ENCODE measurements around the gene ZDHHC8.
A peak's percentile ranks its signal among the peaks of the same experiment; 100 is the strongest.
"Not testable (repeated sequence)": the region's sequence is repeated elsewhere in the genome, so short reads cannot be mapped to it uniquely, and the experiment has no call there.

The ZDHHC8 gene

DNA sequence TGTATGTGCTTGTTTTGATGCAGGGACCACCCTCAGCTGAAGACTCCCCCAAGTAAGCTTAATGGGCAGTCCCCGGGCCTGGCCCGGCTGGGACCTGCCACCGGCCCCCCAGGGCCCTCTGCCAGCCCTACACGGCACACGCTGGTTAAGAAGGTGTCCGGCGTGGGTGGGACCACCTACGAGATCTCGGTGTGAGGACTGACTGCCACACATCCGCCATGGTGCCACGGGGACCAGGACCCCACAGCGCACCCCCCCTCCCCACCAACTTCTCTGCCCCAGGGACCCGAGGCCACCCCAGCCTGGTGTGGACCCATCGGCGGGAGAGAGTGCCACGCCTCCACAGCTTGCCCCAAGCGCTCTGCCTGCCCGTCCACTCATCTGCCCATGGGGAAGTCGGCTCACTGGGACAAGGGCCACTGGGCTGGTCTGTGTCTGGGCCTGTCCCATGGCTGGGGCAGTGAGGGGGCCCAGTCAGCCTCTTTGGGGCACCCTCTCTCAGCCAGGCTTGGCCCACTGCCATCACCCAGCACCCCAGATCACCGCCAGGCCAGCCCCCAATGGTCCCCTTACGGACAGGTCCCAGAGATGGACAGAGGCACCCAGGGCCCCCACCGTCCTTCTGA, 13.7 kb downstream of the ZDHHC8 start:
- no peak for DNase-seq (ENCODE audit: low spot score)

- DNase-seq (ENCODE audit: low spot score) = no peak
Measured at GRCh38 chr22:20145832-20146223, 14.2 kb downstream of the ZDHHC8 start.

GRCh38 chr22:20146777-20147176, 15.2 kb downstream of the ZDHHC8 start:
- no peak for DNase-seq (ENCODE audit: low spot score)

DNA sequence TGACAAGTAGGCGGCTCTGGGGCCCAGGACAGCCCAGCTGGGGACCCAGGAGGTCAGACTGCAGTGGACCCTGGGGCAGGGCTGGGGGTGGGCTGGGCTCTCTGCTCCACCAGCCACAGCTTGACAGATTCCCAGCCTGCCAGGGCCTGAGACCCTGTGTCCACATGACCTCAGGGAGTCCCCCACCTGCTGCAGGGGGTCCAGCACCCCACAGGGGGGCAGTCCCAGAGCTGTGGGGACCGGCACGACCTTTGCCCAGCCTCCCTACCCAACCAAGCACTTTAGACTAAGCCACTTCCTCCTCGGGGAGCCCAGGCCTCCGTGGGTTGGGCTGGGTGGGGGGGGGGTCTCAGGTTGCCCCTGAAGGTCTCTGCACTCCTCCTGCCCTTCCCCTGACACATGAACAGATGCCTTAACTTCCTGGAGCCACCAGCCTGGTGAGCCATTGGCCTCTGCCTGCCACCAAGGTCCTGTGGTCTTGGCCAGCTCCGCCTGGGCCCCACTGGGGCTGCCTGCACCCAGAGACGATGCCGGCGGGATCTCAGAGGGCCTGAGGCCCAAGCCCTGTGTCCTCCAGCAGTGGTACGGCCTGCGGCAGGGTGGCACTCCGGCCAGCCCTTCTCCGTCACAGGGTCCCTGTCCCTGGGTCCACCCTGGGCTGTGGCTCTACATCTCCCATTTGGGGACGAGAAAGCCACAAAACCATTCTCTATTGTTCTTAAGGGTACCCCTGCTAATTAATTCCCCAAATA, 15.8 kb downstream of the ZDHHC8 start:
- DNase-seq (ENCODE audit: low spot score) = no peak

- DNase-seq (ENCODE audit: low spot score) = no peak
Measured at GRCh38 chr22:20148414-20148813, 16.8 kb downstream of the ZDHHC8 start.

GRCh38 chr22:20149257-20150250, 17.9 kb downstream of the ZDHHC8 start:
- DNase-seq (ENCODE audit: low spot score) = no peak

- DNase-seq (ENCODE audit: low spot score) = no peak
Measured at GRCh38 chr22:20150381-20151275, 19.0 kb downstream of the ZDHHC8 start, which contains the start of gene CCDC188. Gene CCDC188 (minus strand): TSS chr22:20151055. CDS start chr22:20150986, 69 bp downstream.

DNA sequence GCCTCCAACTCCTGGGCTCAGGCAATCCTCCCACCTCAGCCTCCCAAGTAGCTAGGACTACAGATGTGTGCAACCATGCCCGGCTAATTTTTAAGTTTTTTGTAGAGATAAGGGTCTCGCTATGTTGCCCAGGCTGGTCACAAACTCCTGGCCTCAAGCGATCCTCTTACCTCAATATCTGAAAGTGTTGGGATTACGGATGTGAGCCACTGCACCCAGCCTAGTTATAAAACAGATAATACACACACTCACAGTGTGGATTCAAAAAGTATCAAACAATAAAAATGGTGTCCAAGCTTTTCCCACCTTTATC, 19.6 kb downstream of the ZDHHC8 start:
- DNase-seq (ENCODE audit: low spot score) = no peak

DNA sequence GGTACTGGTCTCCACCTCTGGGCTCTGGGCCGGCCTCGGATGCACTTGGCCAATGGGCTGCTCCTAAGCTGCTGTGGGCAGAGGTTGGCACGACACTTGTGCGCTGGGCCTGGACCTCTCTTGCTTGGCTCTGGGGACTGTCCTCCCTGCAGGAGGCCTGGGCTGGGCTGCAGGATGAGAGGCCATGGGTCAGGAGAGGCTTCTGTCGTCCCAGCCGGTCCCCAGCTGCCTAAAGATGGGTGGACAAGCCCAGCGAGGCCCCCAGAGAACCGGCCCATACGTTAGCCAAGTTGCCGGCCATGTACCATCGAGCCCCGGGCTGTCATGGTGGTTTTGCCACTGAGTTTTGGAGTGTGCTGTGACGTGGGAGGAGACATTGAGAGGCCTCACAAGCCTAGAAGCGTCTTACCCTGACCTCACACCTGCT, 20.9 kb downstream of the ZDHHC8 start:
- no peak for DNase-seq (ENCODE audit: low spot score)

- DNase-seq (ENCODE audit: low spot score) = no peak
Measured at GRCh38 chr22:20153945-20154344, 22.3 kb downstream of the ZDHHC8 start.

DNA sequence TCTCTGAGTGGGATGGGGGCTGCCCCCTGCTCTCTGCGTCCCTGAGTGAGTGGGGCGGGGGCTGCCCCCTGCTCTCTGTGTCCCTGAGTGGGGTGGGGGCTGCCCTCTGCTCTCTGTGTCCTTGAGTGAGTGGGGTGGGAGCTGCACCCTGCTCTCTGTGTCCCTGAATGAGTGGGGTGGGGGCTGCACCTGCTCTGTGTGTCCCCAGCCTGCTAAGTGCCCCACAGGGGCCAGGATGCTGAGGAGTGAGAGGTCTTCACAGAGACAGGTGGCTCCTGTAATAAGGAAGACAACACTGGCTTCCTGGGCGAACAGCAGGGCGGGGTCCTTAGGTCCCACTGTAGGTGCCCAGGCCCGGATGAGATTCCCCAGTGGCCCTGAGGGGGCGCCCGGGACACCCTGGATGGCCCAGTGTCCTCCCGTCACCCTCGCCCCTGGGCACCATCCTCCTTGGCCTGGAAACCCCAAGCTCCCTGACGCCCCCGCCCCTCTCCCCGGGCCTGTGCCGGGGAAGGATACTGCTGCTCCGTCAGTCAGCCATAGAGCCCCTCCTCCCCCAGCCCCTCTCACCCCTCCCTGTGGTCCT, 23.1 kb downstream of the ZDHHC8 start:
- no peak for DNase-seq (ENCODE audit: low spot score)

DNA sequence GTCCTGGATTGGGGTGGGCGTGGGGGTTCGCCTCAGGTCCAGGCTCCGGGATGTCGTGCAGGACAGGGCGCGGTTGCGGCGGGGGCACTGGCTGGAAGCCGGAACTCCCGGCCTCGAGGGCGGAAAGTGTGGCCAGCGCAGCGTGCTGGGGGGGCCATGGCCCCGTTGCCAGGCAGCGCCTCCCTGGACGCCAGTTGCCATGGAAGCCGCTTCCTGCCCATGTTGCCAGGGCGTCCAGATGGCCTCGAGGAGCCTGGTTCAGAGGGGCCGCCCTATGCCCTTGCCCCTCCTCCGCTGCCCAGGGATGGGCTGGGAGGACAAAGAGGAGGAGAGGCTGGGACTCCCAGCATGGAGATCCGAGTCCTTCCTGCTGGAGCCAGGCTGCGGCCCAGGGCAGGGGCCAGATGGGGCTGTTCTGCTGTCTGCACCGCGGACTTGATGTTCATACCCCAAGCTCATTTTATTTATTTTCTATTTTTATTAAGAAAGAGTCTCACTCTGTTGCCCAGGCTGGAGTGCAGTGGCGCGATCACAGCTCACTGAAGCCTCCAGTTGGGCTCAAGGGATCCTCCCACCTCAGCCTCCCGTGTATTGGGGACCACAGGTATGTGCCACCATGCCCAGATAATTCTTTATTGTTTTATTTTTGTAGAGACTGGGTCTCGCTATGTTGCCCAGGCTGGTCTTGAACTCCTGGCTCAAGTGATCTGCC, 23.9 kb downstream of the ZDHHC8 start:
- DNase-seq (ENCODE audit: low spot score) = no peak

DNA sequence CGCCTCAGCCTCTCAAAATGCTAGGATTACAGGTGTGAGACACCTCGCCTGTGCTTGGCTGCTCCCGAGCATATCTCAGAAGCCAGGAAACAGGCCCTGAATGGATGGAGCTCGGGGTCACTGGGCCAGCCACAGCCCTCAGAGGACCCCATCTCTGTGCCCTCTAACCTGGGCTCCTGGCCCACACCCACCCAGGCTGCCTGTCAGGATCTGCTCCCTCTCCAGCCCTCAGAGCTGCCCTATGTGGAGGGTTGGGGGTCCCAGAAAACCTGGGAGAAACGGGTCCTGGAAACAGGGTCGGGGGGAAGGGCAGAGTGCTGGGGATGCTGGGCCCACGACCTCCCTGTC, 24.4 kb downstream of the ZDHHC8 start:
- no peak for DNase-seq (ENCODE audit: low spot score)

DNA sequence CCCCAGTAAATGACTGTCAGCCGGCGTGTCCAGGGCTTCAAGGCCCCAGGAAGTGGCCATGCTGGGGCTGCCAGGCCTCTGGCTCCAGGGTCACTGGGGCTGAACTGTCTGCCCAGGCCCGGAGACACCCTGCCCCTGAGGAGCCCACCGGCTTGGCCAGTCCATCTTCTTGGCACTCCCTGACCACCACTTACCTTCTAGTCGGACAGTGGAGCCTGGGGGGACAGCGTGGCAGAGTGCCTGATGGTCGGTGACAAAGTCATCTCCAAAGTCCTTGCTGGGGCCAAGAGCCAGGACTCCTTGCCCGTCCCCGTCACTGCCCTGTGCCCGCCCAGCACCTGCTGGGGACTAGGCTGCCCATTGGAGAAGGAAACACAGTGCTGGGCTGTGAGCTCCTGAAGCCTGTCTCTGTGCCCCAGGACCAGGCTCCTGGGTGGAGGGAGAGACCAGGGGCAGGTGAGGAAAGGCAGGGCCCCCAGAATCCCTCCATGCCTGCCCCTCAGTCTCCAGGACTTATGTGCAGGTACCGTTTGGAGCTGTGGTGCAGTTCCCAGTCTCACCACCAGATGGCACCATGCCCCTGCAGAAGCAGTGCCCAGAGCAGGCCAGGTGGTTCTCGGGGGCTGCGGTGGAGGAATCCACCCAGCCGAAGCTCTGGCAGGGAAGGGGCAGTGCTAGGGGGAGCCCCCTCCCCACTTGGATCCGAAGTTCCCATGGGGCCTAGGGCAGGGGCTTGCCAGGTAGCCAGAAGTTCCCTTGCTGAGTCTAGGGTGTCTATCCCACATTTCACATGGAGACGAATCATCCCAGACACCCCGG, 25.2 kb downstream of the ZDHHC8 start:
- peak; percentile 96 for DNase-seq (ENCODE audit: low spot score)

DNA sequence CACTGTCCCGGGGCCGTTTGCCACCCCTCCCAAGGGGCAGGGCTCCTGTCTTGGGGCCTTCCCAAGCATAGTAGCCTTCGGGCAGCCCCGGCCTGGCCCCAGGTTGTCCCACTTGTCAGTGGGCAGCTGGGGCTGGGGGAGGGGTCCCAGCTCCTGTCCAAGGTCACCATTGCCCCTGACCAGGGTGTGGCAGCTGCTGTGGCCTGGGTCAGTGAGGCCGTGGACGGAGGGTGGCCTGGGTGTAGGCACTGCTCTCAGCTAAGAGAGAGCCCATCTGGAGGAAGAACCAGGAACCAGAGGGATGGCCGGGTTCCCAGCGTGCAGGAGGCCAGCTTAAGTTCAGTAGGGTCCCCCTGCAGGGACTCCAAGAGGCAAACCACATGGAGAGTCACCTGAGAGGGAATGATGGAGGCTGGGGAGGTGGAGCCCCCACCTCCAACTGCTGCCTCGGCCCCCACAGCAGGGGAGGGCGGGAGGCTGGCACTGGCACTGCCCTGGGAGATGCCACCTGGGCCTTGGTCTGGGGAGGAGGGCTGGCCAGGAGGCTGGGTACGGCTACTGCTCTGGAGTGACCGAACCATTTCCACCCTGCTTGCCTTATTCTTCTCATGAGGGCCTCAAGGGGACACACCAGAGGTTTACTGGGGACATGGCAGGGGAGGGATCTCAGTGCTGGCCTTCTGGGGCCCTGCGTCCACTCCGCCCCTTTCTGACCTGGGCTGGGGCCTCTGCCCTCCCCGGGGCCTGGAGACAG, 26.0 kb downstream of the ZDHHC8 start:
- no peak for DNase-seq (ENCODE audit: low spot score)

DNA sequence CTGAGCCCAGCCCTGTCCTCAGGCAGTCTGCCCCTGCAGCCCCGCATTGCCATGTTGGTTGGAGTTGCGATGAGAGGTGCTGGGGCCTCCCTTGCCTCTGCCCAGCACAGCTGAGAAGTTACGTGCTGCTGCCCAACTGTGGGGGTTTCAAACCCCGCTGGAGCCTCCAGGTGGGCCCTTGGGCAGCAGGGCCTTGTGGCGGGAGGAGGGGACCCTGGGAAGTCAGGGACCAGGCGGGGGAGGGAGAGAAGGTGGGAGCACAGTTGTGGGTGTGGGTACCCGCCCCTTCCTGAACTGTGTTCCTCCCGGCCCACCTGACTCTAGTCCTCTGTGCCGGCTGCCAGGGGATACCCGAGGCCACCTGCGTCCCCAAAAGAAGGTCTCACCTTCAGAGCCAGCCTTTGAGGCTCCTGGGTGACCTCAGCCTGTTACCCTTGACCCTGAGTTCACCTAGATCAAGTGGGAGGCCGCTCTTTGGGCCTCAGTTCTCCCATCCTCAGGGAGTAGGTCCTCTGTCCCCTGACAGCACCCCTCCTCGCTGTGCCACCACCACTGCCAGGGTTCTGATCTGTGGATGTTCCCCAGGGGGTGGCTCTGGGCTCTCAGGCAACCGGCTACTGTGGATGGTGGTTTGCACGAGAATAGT, 26.9 kb downstream of the ZDHHC8 start:
- DNase-seq (ENCODE audit: low spot score) = no peak

DNA sequence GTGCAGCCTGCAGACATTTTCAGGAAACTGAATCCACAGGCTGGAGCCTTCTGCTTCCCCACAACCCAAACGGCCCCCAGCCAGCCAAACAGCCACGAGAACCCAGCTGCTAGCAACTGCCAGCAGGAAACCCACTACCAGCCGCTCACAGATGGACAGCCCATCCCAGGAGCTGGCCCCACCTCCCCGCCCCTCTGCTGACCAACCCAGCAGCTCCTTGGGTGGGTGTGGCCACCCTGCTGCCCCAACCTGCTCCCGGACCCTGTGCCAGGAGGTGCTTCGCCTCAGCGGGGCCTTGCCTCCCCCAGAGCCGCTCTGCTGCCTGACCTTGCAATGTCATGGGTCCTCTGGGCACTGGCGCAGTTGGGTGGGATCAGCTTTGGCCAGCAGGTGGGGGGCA, 27.5 kb downstream of the ZDHHC8 start:
- DNase-seq (ENCODE audit: low spot score) = no peak

DNA sequence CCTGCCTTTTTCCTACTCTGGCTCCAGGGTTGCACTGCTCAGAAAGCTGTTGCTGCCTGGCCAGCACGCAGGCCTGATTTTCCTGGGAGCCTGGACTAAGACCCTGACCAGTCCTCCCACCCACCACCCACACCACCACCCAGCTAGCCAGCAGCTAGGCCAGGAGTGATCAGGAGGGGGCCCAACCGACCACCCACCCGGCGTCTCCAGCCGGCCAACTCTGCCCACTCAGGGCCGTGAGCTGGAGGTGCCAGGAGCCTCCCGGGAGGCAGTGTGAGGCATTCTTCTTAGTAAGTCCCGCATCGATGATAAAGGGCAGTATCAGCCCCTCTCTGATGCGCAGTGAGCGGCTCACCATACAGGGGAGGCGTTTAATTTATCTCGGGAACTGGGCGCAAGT, 27.9 kb downstream of the ZDHHC8 start:
- not testable (repeated sequence) for DNase-seq (ENCODE audit: low spot score)

DNA sequence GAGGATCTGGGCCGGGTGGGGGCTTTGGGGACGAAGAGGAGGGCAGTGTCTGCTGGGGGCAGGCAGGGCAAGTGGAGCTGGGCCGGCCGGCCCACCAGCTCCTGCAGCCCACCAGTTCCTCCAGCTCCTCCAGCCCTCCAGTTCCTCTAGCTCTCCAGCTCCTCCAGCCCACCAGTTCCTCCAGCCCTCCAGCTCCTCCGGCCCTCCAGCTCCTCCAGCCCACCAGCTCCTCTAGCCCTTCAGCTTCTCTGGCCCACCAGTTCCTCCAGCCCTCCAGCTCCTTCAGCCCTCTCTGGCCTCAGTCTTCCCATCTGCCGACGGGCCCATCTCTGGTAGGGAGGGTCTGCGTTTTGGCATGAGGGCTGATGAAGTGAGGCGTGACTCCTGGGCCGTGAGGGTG, 28.4 kb downstream of the ZDHHC8 start:
- DNase-seq (ENCODE audit: low spot score) = no peak

Data from HuH-7.5 (cell line).